Fibroblast of skin of right quadriceps (primary cell): ENCODE data around the gene SH2B2.
A peak's percentile ranks its signal among the peaks of the same experiment; 100 is the strongest.

Experiments used
- DNase-seq: peaks from one replicate; pipeline ENCODE4 v3.0.0-alpha.2; 2013

Gene SH2B2

DNA sequence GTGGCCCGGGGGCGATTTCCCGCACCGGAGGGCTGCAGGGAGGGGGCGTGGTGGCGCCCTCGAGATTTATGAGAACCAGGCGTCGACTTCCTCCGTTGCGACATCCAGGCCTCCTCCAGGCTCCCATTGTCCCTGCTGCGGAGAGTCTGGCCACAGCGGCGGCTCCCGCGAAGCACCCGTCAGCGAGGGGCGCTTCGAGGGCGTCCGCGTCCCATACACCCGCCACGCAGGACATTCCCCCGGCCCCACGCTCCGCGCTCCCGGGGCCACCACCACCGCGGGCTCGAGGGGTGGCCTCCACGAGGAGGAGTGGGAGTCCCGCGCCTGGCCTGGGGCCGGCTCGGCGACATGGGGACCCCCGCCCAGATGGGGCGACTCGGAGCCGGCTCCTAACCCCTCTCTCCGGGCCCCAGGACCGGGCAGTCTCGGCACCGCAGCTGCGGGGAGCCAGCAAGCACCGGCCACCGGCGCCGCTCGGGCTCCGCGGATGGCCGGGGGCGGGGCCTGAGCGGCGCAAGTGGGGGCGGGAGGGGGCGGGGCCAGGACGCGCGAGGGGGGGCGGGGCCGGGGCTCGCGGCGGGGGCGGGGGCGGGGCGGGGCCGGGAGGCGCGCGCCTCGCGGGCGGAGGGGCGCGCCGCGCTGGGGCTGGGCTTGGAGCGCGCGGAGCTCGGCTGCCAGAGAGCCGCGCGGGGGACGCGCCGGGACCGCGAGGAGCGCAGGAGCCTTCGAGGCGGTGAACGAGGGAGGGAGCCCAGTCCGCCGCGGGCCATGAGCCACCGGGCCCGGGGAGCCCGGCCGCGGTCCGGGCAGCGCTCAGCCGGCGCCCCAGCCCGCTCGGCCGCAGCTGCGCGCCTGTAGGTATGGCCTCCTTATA, at the start of gene SH2B2:
Gene SH2B2, plus strand, starts transcription at position 632 of the 874 bp plus-strand sequence. CDS start 13,683 bp downstream, outside the sequence.
- peak; percentile 67 for DNase-seq

DNA sequence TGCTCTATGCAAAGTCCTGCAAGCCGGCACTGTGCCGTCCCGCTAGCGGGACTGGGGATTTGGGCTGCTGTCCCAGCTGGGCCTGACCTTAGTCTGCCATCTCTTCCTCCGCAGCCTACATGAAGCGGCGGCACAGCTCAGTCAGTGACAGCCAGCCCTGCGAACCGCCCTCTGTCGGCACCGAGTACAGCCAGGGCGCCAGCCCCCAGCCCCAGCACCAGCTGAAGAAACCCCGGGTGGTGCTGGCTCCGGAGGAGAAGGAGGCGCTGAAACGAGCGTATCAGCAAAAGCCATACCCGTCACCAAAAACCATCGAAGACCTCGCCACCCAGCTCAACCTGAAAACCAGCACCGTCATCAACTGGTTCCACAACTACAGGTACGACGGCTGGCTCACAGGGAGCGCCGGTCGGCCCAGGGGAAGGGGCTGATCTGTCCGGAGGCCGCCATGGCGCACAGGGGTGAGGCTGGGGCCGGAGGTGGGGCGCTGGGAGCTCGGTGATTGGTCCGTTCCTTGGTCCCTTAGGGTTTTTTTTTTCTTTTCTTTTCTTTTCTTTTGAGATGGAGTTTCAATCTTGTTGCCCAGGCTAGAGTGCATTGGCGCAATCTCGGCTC, 47.4 kb upstream of the SH2B2 start:
- no peak for DNase-seq

GRCh38 chr7:102241431-102241830, 45.2 kb upstream of the SH2B2 start:
- no peak for DNase-seq

DNA sequence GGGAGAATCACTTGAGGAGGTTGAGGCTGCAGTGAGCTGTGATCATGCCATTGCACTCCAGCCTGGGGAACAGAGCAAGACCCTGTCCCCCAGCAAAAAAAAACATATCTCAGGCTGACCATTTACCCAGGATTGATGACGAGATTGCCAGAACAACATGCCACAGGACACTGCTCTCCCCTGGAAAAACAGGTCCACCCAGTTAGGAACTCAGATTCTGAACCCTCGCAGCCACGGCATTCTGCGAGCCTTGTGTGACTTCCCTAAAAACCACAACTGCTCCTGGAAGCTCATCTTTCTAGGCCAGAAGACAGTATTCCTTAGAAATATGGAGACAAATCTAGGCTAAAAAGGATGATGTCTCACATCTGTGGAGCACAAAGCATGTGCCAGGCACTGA, 42.1 kb upstream of the SH2B2 start:
- DNase-seq, result no peak

GRCh38 chr7:102248081-102248455, 38.6 kb upstream of the SH2B2 start:
- no peak for DNase-seq

- no peak for DNase-seq
Measured at GRCh38 chr7:102248456-102249395, 37.9 kb upstream of the SH2B2 start.

DNA sequence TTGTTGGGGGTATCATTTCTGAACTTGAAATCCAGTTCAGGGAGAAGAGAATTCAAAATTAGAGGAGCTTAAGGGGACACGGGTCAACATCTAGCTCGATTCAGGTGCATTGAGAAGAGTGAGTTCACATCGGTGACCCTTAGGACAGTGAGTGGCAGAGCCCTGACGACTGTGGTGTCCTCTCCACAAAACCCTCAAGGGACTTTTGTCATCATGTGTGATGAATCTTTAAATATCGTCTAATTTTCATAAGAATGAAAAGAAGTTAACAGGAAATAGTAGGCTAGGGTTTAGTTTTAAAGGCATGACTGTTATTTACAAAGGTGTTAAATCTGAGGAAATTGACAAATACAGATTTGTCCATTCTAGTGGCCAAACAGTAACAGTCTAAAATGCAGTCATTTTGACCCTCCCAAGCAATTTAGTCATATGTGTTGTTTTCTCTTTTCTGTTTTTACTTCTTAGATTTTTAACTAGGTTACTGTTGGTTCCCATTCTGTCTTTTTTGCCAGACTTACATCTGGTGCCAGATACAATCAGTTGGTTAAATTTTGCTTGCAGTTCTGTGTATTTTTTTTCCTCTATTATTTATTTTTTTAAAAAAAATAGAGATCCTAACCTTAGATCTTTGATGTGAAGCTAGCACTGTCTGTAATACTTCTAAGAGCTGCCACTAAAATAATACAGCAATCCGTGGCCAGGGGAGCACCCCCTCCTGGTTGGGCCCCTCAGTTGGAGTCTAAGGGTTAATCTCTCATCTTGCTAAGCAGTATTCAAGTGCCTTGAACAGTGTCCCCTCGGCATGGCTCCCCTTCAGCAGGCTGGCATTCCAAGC, 34.9 kb upstream of the SH2B2 start:
- DNase-seq, result no peak

DNA sequence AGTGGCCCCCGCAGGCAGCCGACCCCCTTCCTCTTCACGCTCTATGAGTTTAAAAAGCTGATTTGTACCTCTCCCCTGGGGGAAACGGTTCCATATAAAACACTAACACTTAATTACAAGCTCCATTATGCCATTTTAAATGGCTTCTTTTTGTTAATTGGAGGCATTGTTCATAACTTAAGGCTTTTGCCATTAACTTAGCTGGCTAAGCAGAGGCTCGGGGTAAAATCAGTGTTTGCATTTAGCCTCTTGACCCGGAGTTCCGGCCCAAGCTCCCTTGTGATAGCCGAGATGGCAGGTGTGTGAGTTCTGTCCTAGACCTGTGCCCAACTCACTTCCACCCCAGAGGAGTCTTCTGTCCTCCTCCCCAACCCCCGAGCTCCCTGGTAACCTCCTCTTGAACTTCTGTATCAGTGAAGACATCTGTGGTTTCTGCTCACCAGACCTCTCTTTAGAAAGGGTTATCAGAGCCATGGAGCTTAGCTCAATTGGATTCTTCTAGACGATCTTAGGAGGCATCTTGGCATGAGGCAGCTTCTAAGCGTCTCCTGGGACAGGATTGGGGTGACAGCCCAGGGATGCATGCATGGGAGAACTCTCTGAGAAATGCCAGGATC, 34.2 kb upstream of the SH2B2 start:
- DNase-seq, result no peak

- DNase-seq, result no peak
Measured at GRCh38 chr7:102253066-102253972, 33.3 kb upstream of the SH2B2 start.

GRCh38 chr7:102253973-102254370, 32.7 kb upstream of the SH2B2 start:
- no peak for DNase-seq

GRCh38 chr7:102254521-102254920, 32.1 kb upstream of the SH2B2 start:
- DNase-seq, result no peak

GRCh38 chr7:102255501-102255900, 31.2 kb upstream of the SH2B2 start:
- no peak for DNase-seq

GRCh38 chr7:102255916-102256315, 30.8 kb upstream of the SH2B2 start:
- no peak for DNase-seq

DNA sequence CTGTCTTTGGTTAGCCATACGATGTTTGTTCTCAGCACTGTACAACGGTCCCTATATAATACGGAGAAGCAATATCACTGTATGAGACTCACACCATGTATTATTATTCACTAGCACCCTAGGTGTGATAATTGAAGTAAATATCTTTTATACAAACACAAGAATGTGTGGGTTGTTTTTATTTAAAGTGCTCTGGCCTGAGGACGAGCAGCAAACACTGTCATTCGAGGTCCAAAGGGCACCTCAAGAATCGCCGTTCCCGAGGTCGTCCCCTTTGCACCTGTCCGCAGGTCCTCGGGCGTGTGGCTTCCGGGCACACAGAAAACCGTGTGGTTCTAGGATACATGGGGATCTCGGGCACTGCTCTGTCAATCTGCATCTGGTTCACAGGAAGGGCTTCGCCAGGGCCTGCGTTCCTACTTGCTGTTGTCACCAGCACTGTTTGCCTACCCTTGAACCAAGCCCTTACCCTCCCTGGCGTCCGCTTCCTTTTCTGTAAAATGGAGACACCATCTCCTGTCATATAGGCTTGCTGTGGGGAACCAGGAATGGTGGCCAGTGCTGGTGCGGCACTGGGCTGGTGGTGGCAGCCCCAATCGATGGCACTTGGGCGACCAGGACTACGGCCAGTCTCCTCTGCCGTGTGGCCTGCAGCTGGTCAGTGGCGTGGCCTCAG, 28.5 kb upstream of the SH2B2 start:
- no peak for DNase-seq

- peak; percentile 48 for DNase-seq
Measured at GRCh38 chr7:102258749-102259107, 27.9 kb upstream of the SH2B2 start.

- DNase-seq, result peak; percentile 8
Measured at GRCh38 chr7:102260856-102261255, 25.8 kb upstream of the SH2B2 start.

DNA sequence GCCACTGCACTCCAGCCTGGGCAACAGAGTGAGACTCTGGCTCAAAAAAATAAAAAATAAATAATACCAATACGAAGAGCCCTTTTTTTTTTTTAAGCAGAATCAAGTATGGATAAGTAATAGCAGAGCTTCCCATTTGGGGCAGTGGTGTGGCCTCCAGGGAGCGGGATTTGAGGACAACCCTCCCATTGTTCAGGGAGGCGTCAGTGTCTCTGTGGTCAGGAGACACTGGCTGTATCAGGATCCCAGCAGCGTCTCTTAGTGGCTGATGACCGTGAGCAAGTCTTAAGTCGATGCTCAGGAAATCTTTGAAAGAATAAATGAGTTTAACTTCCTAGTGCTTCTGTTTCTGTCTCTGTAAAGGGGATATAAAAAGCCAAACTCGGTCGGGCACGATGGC, 25.2 kb upstream of the SH2B2 start:
- no peak for DNase-seq

DNA sequence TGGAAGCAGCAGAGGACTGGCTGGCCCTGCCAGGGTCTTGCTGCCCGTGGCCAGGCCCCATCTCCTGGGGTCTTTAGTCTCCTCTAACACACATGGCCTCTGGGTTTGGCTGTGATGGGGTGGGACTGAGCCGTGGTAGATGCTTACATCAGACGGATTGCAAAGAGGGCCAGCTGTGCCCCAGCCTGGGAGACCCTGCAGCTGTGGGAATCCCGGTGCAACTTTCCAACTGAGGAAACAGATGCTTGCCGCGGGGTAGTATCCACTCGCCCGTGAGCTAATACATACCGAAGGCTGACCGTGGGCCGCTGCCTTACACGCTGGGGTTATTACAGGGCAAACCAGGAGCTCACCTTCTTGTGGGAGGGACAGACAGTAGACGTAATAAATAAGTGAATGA, 24.1 kb upstream of the SH2B2 start:
- no peak for DNase-seq

DNA sequence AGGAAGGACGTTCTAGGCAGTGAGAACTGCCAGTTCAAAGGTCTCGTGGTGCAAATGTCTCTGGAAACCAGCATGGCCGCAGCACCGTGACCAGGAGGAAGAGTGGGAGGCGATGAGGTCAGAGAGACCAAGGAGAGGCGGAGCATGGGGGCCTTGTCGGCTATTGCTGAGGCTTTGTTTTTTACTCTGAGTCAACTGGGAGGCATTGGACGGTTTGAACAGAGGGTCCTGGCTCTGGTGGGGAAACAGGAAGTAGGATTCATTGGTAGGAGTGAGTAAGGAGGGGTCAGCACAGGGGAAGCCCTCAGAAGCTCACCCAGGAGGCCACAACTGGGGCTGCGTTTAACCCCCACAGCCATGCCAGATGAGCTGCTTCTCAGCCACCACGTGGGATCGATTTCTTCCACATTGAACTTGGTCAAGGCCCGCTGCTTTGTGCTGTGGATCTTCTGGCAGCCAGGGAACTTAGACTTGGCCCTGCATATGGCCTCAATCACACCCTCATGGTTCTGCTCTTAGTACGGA, 22.2 kb upstream of the SH2B2 start:
- DNase-seq, result no peak

DNA sequence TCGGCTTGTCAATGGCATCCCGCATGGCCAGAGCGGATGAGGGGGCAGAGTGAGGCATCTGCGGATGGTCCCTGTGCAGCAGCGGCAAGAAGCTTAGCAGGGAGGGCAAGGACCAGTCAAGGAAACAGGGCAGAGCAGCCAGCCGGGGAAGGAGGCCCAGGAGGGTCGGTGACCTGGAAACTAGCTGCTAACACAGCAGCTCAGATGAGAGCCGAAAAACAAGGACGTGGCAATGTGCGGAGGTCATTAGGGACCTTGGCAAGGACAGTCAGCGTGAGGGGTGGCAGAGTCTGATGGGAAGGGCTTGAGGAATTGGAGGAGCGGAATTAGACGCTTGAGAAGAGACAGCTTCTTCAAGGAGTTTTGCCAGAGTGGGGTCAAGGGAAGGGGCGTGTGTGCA, 20.1 kb upstream of the SH2B2 start:
- no peak for DNase-seq
